IMR-90 (cell line): ENCODE measurements around the gene ANTXR1. TPM values are rescaled to one million over a fixed set of nuclear protein-coding genes. Genes with fewer than 3 reads are reported as not detected.

ENCODE experiments used
- ATAC-seq: fragments of 200-7000 bp; cut with Tn5 transposase; 2 replicates; pipeline ENCODE4 v1.9.1; 2020; ENCODE audit warnings: low read depth, mild to moderate bottlenecking, moderate library complexity
- BruUV-seq: library from RNA; stranded (reverse); fragments of 400-500 nt; replicated peaks from 2 replicates; lab custom pipeline; 2021; lab: Mats Ljungman, UMichigan
- CTCF ChIA-PET: fragments of 300-600 bp; formaldehyde crosslinking; extraction: SDS; loops from one replicate; lab custom pipeline; 2021; ENCODE audit warnings: antibody characterized with exemption; lab: Yijun Ruan, JAX
- POLR2A ChIA-PET: fragments of 300-600 bp; sonication (Branson Sonifier 250); formaldehyde crosslinking; loops from one replicate; lab custom pipeline; 2022; ENCODE audit warnings: antibody characterized with exemption; ENCODE audit not compliant: unreplicated experiment; lab: Charles Lee
- DNase-seq: peaks from one replicate; pipeline ENCODE4 v3.0.0; 2013
- H2AFZ ChIP-seq: replicated peaks from 2 replicates; pipeline ENCODE3; 2013; ENCODE audit warnings: low read length, mild to moderate bottlenecking; ENCODE audit not compliant: poor library complexity
- H2AK5ac ChIP-seq: 2 replicates; pipeline ENCODE4 v1.6.1; 2013; ENCODE audit warnings: low read depth, low read length, inconsistent platforms
- H2AK9ac ChIP-seq: replicated peaks from 2 replicates; pipeline ENCODE3; 2013; ENCODE audit warnings: mild to moderate bottlenecking, low read depth, low read length, moderate library complexity; ENCODE audit not compliant: poor library complexity
- H2BK120ac ChIP-seq: 2 replicates; pipeline ENCODE4 v1.6.1; 2013; ENCODE audit warnings: low read depth, low read length, inconsistent platforms
- H2BK15ac ChIP-seq: 3 replicates; pipeline ENCODE4 v1.6.1; 2013; ENCODE audit warnings: low read depth, low read length, inconsistent platforms
- H2BK20ac ChIP-seq: 2 replicates; pipeline ENCODE4 v1.6.1; 2013; ENCODE audit warnings: low read depth, mild to moderate bottlenecking, inconsistent platforms, low read length, moderate library complexity
- H2BK5ac ChIP-seq: 2 replicates; pipeline ENCODE4 v1.6.1; 2013; ENCODE audit warnings: mild to moderate bottlenecking, low read depth, low read length, inconsistent platforms; ENCODE audit not compliant: poor library complexity, severe bottlenecking
- H3K14ac ChIP-seq: replicated peaks from 2 replicates; pipeline ENCODE4 v1.6.1; 2013; ENCODE audit warnings: low read depth, low read length, inconsistent platforms
- H3K18ac ChIP-seq: 2 replicates; pipeline ENCODE4 v1.6.1; 2013; ENCODE audit warnings: low read depth, low read length, control low read depth
- H3K23ac ChIP-seq: 2 replicates; pipeline ENCODE4 v1.6.1; 2013; ENCODE audit warnings: low read depth, low read length, inconsistent platforms
- H3K27ac ChIP-seq: 2 replicates; pipeline ENCODE4 v1.5.1; 2013; ENCODE audit warnings: mild to moderate bottlenecking, control low read depth, low read length; ENCODE audit not compliant: insufficient read depth
- H3K27me3 ChIP-seq: 2 replicates; pipeline ENCODE4 v1.6.1; 2013; ENCODE audit warnings: low read length; ENCODE audit not compliant: control insufficient read depth, insufficient read depth
- H3K36me3 ChIP-seq: 2 replicates; pipeline ENCODE4 v1.6.1; 2013; ENCODE audit warnings: low read length, mixed read lengths; ENCODE audit not compliant: control insufficient read depth, insufficient read depth
- H3K4ac ChIP-seq: 2 replicates; pipeline ENCODE4 v1.6.1; 2013; ENCODE audit warnings: low read depth, low read length, inconsistent platforms
- H3K4me1 ChIP-seq: 2 replicates; pipeline ENCODE4 v1.6.1; 2013; ENCODE audit warnings: low read length, mixed read lengths; ENCODE audit not compliant: control insufficient read depth, insufficient read depth
- H3K4me2 ChIP-seq: 2 replicates; pipeline ENCODE4 v1.6.1; 2013; ENCODE audit warnings: low read depth, mild to moderate bottlenecking, control low read depth, low read length, moderate library complexity
- H3K4me3 ChIP-seq: 2 replicates; pipeline ENCODE4 v1.5.1; 2013; ENCODE audit warnings: low read depth, mild to moderate bottlenecking, control low read depth, low read length, moderate library complexity; ENCODE audit not compliant: insufficient read depth
- H3K56ac ChIP-seq: 2 replicates; pipeline ENCODE4 v1.6.1; 2013; ENCODE audit warnings: low read length, inconsistent platforms; ENCODE audit not compliant: insufficient read depth; ENCODE audit errors: extremely low read depth
- H3K79me1 ChIP-seq, 2 experiments: 2 replicates each; pipeline ENCODE4 v1.6.1; 2013; ENCODE audit warnings: low read length in 2 of 2, inconsistent platforms in 1 of 2, low read depth in 1 of 2
- H3K9ac ChIP-seq: 2 replicates; pipeline ENCODE4 v1.6.1; 2013; ENCODE audit warnings: low read depth, low read length, control low read depth
- H3K9me1 ChIP-seq: 2 replicates; pipeline ENCODE4 v1.6.1; 2013; ENCODE audit warnings: low read length, inconsistent platforms; ENCODE audit not compliant: insufficient read depth
- H3K9me3 ChIP-seq: 2 replicates; pipeline ENCODE4 v1.6.1; 2013; ENCODE audit warnings: low read length; ENCODE audit not compliant: control insufficient read depth, insufficient read depth
- H4K20me1 ChIP-seq: 2 replicates; pipeline ENCODE4 v1.6.1; 2013; ENCODE audit warnings: low read length, inconsistent platforms; ENCODE audit not compliant: insufficient read depth
- H4K5ac ChIP-seq: 2 replicates; pipeline ENCODE4 v1.6.1; 2013; ENCODE audit warnings: mild to moderate bottlenecking, low read depth, low read length, control low read depth
- H4K8ac ChIP-seq, 2 experiments: 2 replicates each; pipeline ENCODE4 v1.6.1; 2013; ENCODE audit warnings: low read depth in 2 of 2, low read length in 2 of 2, control low read depth in 1 of 2, inconsistent platforms in 1 of 2
- H4K91ac ChIP-seq: 2 replicates; pipeline ENCODE4 v1.6.1; 2013; ENCODE audit warnings: low read depth, low read length, inconsistent platforms; ENCODE audit not compliant: insufficient read depth
- BHLHE40 ChIP-seq: fragments of 150-350 bp; IDR thresholded peaks from 2 replicates; pipeline ENCODE4 v1.6.1; 2016; ENCODE audit warnings: mild to moderate bottlenecking, low read depth, low read length
- CEBPB ChIP-seq: IDR thresholded peaks from 2 replicates; pipeline ENCODE4 v1.6.1; 2012; ENCODE audit warnings: low read depth, low read length, improper control_type of control experiment
- CHD1 ChIP-seq: IDR thresholded peaks from 2 replicates; pipeline ENCODE4 v1.6.1; 2012; ENCODE audit warnings: low read depth, low read length, improper control_type of control experiment
- CTCF ChIP-seq: conservative IDR thresholded peaks from 2 replicates; pipeline ENCODE4 v1.5.1; 2012; ENCODE audit warnings: mild to moderate bottlenecking, low read depth, low read length, improper control_type of control experiment
- FOS ChIP-seq: fragments of 150-350 bp; IDR thresholded peaks from 2 replicates; pipeline ENCODE4 v1.6.1; 2016; ENCODE audit warnings: low read depth, low read length
- MAFK ChIP-seq: IDR thresholded peaks from 2 replicates; pipeline ENCODE4 v1.6.1; 2012; ENCODE audit warnings: low read depth, low read length, improper control_type of control experiment
- MXI1 ChIP-seq: IDR thresholded peaks from 2 replicates; pipeline ENCODE4 v1.6.1; 2012; ENCODE audit warnings: low read depth, mild to moderate bottlenecking, low read length, moderate library complexity, borderline replicate concordance
- NFE2L2 ChIP-seq: fragments of 150-350 bp; IDR thresholded peaks from 2 replicates; pipeline ENCODE4 v1.6.1; 2016; ENCODE audit warnings: low read depth, mild to moderate bottlenecking, low read length
- POLR2A ChIP-seq: IDR thresholded peaks from 2 replicates; pipeline ENCODE4 v1.6.1; 2012; ENCODE audit warnings: mild to moderate bottlenecking, low read depth, low read length
- RAD21 ChIP-seq: IDR thresholded peaks from 2 replicates; pipeline ENCODE4 v1.6.1; 2012; ENCODE audit warnings: low read length, improper control_type of control experiment
- RCOR1 ChIP-seq: IDR thresholded peaks from 2 replicates; pipeline ENCODE4 v1.6.1; 2012; ENCODE audit warnings: mild to moderate bottlenecking, low read length, improper control_type of control experiment; ENCODE audit not compliant: insufficient replicate concordance
- RFX5 ChIP-seq: IDR thresholded peaks from 2 replicates; pipeline ENCODE4 v1.8.0; 2012; ENCODE audit warnings: low read depth, mild to moderate bottlenecking, low read length, moderate library complexity
- SMC3 ChIP-seq: fragments of 150-350 bp; IDR thresholded peaks from 2 replicates; pipeline ENCODE4 v1.6.1; 2016; ENCODE audit warnings: low read depth, mild to moderate bottlenecking, antibody characterized with exemption, low read length, moderate library complexity
- USF2 ChIP-seq: fragments of 150-350 bp; IDR thresholded peaks from 2 replicates; pipeline ENCODE4 v1.6.1; 2017; ENCODE audit warnings: mild to moderate bottlenecking, antibody characterized with exemption, low read length, low read depth
- WGBS, 2 experiments: methylation state at CpG; one replicate each; pipeline versions ENCODE4 v1.1.5 to v1.1.7; 2013; ENCODE audit warnings: missing lambda C conversion rate in 2 of 2; ENCODE audit not compliant: insufficient read length in 1 of 2; ENCODE audit errors: extremely low coverage in 2 of 2; 5-methylcytosine and 5-hydroxymethylcytosine counted together
- dilution Hi-C: fragments of 300-500 bp; cut with HindIII; formaldehyde crosslinking; loops from one replicate; pipeline ENCODE4 v1.14.3; 2018; ENCODE audit warnings: low sequenced_read_pairs; ENCODE audit not compliant: unreplicated experiment
- in situ Hi-C: fragments of 300-500 bp; cut with MboI; formaldehyde crosslinking; loops from 3 replicates; pipeline ENCODE4 v1.14.3; 2019; ENCODE audit warnings: low sequenced_read_pairs, inconsistent platforms, mixed read lengths
- intact Hi-C: fragments of 100-400 bp; cut with micrococcal nuclease; formaldehyde crosslinking; loops from 2 replicates; pipeline ENCODE4 v1.10.0; 2022
- polyA plus RNA-seq, 3 experiments: library from polyadenylated mRNA; depleted of rRNA; stranded (reverse); fragments of >200 nt; gene quantifications; 2 replicates each; pipeline ENCODE4 v1.2.3, GENCODE V29; 2012; ENCODE audit warnings: low replicate concordance in 1 of 3
- total RNA-seq: library from RNA; depleted of rRNA; stranded (reverse); fragments of >200 nt; gene quantifications from 2 replicates; pipeline ENCODE4 v1.2.3, GENCODE V29; 2012
- TF ChIP-seq, protein P1 (sequence below): fragments of 150-350 bp; IDR thresholded peaks from 2 replicates; pipeline ENCODE4 v1.6.1; 2016; ENCODE audit warnings: low read depth, mild to moderate bottlenecking, low read length, moderate library complexity, borderline replicate concordance

ANTXR1 gene
- total and polyA plus RNA-seq, 2 of the 4 experiments (the other 2 are of a cell fraction) = 27.2 to 36.9 TPM

- no TSS peak for BruUV-seq
- H3K4me3 ChIP-seq = no peak overlapping the region
- H4K5ac ChIP-seq = no peak overlapping the region
- peak overlapping the region; percentile 54 for H3K4ac ChIP-seq
- intact Hi-C loops = no loop called here
- H3K18ac ChIP-seq = no peak overlapping the region; the same call in 1 of the 2 replicates
- ChIA-PET CTCF (no interaction called here), POLR2A (no interaction called here)
- no peaks in the 10 kb centered on the region for H3K27me3 ChIP-seq
- peaks cover 16% of the 10 kb centered on the region for H3K4me1 ChIP-seq
- no peak overlapping the region for H4K91ac ChIP-seq
- no peak overlapping the region for H2AFZ ChIP-seq
- H3K9me1 ChIP-seq = peaks cover 36% of the 10 kb centered on the region
- H3K9me3 ChIP-seq = no peaks in the 10 kb centered on the region
- H2BK20ac ChIP-seq = peak overlapping the region; percentile 63; the same call in 1 of the 2 replicates
- H3K36me3 ChIP-seq = peaks cover 47% of the 10 kb centered on the region
- H3K14ac ChIP-seq = peak overlapping the region; percentile 55; the same call in 1 of the 2 replicates
- H3K4me2 ChIP-seq = no peak overlapping the region
- in situ Hi-C loops = no loop called here
- 70% methylated on average over 2 of the region's 6 CpGs; no CpG with 5 or more reads in 1 of the 2 experiments for WGBS, 2 experiments
- no peak overlapping the region for H2BK15ac ChIP-seq
- no peak overlapping the region for H2AK9ac ChIP-seq
- no peak overlapping the region for H3K9ac ChIP-seq
- no peak overlapping the region for H3K23ac ChIP-seq
- no peaks in the 10 kb centered on the region for H4K20me1 ChIP-seq
- peak overlapping the region; percentile 69; the same call in 1 of the 2 replicates for H2AK5ac ChIP-seq
- DNase-seq (no peak), ATAC-seq (no peak)
- H3K56ac ChIP-seq = no peak overlapping the region
- no peak overlapping the region for H3K27ac ChIP-seq
- peaks cover 10 to 56% of the 10 kb centered on the region in 2 experiments; a peak in 3 of 4 replicates for H3K79me1 ChIP-seq
- dilution Hi-C loops = no loop called here
- peak overlapping the region; percentile 50; the same call in 1 of the 2 replicates for H2BK120ac ChIP-seq
- no peak overlapping the region for H2BK5ac ChIP-seq
- no peak overlapping the region for H4K8ac ChIP-seq
- no peak for TF ChIP-seq MAFK
- no peak for TF ChIP-seq CTCF
- no peak for TF ChIP-seq RFX5
- no peak for TF ChIP-seq CHD1
- no peak for TF ChIP-seq POLR2A
- no peak for TF ChIP-seq FOS
- no peak for TF ChIP-seq SMC3
- TF ChIP-seq RAD21 = no peak
- no peak for TF ChIP-seq USF2
- TF ChIP-seq NFE2L2 = no peak
- TF ChIP-seq CEBPB = no peak
- no peak for TF ChIP-seq MXI1
- TF ChIP-seq, protein P1, sequence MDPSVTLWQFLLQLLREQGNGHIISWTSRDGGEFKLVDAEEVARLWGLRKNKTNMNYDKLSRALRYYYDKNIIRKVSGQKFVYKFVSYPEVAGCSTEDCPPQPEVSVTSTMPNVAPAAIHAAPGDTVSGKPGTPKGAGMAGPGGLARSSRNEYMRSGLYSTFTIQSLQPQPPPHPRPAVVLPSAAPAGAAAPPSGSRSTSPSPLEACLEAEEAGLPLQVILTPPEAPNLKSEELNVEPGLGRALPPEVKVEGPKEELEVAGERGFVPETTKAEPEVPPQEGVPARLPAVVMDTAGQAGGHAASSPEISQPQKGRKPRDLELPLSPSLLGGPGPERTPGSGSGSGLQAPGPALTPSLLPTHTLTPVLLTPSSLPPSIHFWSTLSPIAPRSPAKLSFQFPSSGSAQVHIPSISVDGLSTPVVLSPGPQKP = no peak
- no peak for TF ChIP-seq BHLHE40
- TF ChIP-seq RCOR1 = no peak
Measured at GRCh38 chr2:69168950-69169654, 156.1 kb downstream of the ANTXR1 start.
